GM12874 (cell line): ENCODE data around the gene YAP1.

ENCODE experiments used
- TF ChIP-seq, protein P1 (sequence below): IDR thresholded peaks from 2 replicates; pipeline ENCODE4 v1.5.1; 2011; ENCODE audit warnings: low read depth, mild to moderate bottlenecking, control low read depth, low read length, moderate library complexity; ENCODE audit not compliant: insufficient read depth

Gene YAP1

DNA sequence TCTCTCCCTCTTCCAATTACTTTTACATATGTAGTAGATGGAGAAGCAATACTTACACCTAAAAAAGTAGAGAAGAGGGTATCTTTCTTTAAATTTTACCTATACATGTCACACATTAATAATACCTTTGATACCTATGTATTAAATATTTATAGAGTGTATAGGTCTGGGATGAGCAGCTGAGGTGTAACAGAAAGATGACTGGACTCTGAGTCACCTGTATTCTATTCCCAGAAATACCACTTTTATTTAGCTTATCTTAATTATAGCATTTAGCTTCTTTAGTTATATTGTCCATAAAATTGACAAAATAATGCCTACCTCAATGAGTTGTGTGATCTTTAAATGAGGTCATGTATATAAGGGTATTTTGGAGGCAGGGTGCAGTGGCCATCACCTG, 30.6 kb upstream of the YAP1 start:
- TF ChIP-seq, protein P1, sequence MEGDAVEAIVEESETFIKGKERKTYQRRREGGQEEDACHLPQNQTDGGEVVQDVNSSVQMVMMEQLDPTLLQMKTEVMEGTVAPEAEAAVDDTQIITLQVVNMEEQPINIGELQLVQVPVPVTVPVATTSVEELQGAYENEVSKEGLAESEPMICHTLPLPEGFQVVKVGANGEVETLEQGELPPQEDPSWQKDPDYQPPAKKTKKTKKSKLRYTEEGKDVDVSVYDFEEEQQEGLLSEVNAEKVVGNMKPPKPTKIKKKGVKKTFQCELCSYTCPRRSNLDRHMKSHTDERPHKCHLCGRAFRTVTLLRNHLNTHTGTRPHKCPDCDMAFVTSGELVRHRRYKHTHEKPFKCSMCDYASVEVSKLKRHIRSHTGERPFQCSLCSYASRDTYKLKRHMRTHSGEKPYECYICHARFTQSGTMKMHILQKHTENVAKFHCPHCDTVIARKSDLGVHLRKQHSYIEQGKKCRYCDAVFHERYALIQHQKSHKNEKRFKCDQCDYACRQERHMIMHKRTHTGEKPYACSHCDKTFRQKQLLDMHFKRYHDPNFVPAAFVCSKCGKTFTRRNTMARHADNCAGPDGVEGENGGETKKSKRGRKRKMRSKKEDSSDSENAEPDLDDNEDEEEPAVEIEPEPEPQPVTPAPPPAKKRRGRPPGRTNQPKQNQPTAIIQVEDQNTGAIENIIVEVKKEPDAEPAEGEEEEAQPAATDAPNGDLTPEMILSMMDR: no peak

DNA sequence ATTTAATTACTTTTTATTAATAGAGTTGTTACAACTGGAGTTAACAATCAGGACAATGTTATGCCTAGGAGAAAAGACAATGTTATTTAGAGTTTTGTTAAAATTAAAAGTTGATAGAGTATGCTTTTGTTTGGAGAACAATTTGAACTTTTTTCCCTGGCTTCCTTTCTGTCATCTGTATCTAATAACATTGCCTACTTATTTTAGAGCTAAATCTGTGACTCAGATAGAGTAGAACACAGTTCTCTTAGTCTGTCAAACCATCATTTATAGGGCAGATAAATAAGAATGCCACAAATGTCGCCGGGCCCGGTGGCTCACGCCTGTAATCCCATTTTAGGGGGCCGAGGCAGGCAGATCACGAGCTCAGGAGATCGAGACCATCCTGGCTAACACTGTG, 28.9 kb upstream of the YAP1 start:
- TF ChIP-seq, protein P1: no peak

DNA sequence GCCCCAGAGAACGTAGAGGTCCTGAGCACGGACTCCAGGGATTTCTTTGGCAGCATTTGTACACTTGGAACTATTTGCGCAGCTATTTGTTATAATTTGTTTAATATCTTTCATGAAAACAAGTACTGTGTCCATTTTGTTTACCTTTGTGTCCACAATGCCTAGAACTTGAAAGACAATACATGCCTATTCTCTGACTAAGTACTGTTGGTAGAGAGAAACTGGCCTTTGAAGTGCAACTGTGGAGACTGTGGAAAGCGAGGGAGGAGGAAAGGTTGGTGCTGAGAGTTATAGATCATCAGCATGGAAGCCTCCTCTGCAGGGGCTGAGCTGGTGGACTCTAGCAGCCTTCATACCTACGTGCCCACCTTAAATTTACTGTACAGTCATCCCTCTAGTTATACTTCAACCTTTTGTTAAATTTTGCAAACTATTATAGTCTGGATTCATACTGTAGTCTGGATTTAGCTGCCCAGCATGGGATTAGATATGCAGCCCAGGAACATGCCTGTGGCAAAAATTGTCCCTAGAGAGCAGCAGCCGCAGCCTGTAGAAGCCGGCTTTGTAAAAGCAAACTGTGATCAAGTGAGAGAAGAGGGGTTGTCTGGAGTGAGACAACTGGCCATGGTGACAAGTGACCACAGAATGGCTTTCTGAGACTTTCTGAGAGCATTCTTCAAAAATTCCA, 24.2 kb upstream of the YAP1 start:
- TF ChIP-seq, protein P1: no peak

DNA sequence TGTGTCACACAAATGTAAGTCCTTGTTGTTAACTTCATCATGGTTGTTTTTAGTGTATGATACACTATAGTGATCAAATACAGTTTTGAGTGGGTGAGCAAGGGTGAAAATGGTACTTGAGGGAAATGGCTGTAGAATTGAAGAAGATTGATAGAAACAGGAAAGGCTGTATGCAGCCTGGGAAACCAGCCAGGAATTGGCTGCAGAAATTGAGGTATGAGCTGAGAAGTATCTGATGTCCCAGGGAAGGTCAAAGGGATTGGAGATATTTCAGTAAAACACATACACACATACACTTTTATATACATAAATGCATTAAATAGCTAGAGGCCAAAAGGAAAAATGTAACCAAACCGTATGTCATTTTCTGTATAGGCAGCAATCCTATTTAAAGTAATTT, 13.1 kb upstream of the YAP1 start:
- TF ChIP-seq, protein P1: no peak

DNA sequence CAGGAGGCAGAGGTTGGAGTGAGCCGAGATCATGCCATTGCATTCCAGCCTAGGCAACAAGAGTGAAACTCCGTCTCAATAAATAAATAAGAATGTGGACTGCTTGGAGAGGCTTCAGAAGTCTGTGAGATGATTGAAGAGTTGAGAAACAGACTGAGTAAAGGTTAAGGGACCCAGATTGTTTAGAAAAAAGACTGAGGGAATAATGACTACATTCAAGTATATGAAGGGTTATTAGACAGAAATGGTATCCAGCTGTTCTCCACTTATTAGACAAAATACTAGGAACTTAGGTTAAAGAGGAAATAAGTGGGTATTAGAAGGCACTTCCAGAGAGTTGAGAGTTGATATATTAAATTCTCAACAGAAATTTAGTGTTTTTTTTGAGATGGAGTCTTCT, 10.5 kb upstream of the YAP1 start:
- TF ChIP-seq, protein P1: no peak

DNA sequence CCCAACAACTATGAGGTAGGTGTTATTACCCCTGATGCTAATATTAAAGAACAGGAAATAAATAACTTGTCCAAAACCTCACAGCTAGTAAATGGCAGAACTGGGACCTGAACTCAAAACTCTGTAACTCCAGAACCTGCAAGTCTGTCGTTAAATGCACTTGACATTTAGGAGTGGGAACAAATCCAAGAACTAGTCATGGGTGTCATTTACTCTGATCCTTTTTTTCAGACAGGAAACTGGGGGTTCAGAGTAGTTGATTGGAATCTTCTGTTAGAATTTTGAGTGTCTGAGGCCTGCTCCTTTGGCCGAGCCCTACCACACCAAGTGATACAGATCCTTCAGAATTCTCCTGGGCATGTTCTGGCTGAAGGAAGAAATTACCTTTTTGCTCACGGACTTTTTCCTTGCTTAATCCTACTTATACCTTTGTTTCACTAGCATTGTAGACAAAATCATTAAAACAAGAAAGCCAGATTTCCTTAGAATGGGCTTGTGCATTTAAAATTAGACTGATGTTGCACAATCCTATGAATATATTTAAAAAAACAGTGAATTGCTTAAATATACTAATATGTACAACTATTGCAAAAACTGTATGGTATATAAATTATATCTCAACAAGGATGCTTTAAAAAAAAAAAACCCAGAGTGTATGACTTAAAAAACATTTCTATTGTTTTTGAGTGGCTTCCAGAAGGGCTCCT, 1.4 kb upstream of the YAP1 start:
- TF ChIP-seq, protein P1: no peak

DNA sequence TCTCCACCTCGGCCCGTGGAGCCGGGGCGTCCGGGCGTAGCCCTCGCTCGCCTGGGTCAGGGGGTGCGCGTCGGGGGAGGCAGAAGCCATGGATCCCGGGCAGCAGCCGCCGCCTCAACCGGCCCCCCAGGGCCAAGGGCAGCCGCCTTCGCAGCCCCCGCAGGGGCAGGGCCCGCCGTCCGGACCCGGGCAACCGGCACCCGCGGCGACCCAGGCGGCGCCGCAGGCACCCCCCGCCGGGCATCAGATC, 439 bp downstream of the YAP1 start:
- TF ChIP-seq, protein P1: no peak
